PFSK-1 (cell line): ENCODE results near the gene OR8B12.

Experiments used
- FOXP2 ChIP-seq: optimal IDR thresholded peaks from 2 replicates; pipeline ENCODE3; 2011; ENCODE audit warnings: borderline replicate concordance, control low read depth, inconsistent platforms; ENCODE audit not compliant: insufficient read depth; ENCODE audit errors: extremely low read length, extremely low read depth
- POLR2AphosphoS5 ChIP-seq: IDR thresholded peaks from 2 replicates; pipeline ENCODE4 v1.6.1; 2012; ENCODE audit warnings: low read depth, mild to moderate bottlenecking, control low read depth, low read length, moderate library complexity
- SIN3A ChIP-seq: IDR thresholded peaks from 2 replicates; pipeline ENCODE4 v1.6.1; 2012; ENCODE audit warnings: mild to moderate bottlenecking, low read length, moderate library complexity, borderline replicate concordance; ENCODE audit not compliant: insufficient read depth
- TAF1 ChIP-seq: IDR thresholded peaks from 2 replicates; pipeline ENCODE4 v1.6.1; 2012; ENCODE audit warnings: low read length, control low read depth, borderline replicate concordance; ENCODE audit not compliant: insufficient read depth
- TF ChIP-seq, protein P1 (sequence below), 2 experiments: IDR thresholded peaks; 2 replicates each; pipeline versions ENCODE4 v1.6.1 to v1.8.0; 2011 to 2012; ENCODE audit warnings: low read depth in 2 of 2, low read length in 2 of 2, control low read depth in 1 of 2, inconsistent platforms in 1 of 2, mild to moderate bottlenecking in 1 of 2, moderate library complexity in 1 of 2; ENCODE audit not compliant: insufficient read depth in 1 of 2

OR8B12 gene

GRCh38 chr11:124499711-124500110 lies 43.7 kb downstream of the OR8B12 start:
- TF ChIP-seq FOXP2 = no peak
- TF ChIP-seq TAF1 = no peak

GRCh38 chr11:124493016-124493655 lies 50.3 kb downstream of the OR8B12 start:
- TF ChIP-seq TAF1 (no peak), FOXP2 (no peak), SIN3A (no peak), POLR2AphosphoS5 (no peak)
- TF ChIP-seq, protein P1, sequence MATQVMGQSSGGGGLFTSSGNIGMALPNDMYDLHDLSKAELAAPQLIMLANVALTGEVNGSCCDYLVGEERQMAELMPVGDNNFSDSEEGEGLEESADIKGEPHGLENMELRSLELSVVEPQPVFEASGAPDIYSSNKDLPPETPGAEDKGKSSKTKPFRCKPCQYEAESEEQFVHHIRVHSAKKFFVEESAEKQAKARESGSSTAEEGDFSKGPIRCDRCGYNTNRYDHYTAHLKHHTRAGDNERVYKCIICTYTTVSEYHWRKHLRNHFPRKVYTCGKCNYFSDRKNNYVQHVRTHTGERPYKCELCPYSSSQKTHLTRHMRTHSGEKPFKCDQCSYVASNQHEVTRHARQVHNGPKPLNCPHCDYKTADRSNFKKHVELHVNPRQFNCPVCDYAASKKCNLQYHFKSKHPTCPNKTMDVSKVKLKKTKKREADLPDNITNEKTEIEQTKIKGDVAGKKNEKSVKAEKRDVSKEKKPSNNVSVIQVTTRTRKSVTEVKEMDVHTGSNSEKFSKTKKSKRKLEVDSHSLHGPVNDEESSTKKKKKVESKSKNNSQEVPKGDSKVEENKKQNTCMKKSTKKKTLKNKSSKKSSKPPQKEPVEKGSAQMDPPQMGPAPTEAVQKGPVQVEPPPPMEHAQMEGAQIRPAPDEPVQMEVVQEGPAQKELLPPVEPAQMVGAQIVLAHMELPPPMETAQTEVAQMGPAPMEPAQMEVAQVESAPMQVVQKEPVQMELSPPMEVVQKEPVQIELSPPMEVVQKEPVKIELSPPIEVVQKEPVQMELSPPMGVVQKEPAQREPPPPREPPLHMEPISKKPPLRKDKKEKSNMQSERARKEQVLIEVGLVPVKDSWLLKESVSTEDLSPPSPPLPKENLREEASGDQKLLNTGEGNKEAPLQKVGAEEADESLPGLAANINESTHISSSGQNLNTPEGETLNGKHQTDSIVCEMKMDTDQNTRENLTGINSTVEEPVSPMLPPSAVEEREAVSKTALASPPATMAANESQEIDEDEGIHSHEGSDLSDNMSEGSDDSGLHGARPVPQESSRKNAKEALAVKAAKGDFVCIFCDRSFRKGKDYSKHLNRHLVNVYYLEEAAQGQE (IDR thresholded peaks at IDR 0.05; ENCODE audit: insufficient read depth in 1 of 2, low read depth in 2 of 2, low read length in 2 of 2) = no peak
